Inferior parietal cortex (tissue), 1 donor: ENCODE data around the gene DHRS3.
"Not testable (repeated sequence)": the region's sequence is repeated elsewhere in the genome, so short reads cannot be mapped to it uniquely, and the experiment has no call there.

ENCODE experiments used
- DNase-seq: peaks from one replicate; pipeline ENCODE4 v3.0.0-alpha.2; 2016; ENCODE audit errors: extremely low spot score

DHRS3 gene

GRCh38 chr1:12617901-12618660 lies at the start of gene DHRS3:
Gene DHRS3 (minus strand): TSS chr1:12618210. CDS start chr1:12617348, 862 bp downstream.
- peak; percentile 68 for DNase-seq

DNA sequence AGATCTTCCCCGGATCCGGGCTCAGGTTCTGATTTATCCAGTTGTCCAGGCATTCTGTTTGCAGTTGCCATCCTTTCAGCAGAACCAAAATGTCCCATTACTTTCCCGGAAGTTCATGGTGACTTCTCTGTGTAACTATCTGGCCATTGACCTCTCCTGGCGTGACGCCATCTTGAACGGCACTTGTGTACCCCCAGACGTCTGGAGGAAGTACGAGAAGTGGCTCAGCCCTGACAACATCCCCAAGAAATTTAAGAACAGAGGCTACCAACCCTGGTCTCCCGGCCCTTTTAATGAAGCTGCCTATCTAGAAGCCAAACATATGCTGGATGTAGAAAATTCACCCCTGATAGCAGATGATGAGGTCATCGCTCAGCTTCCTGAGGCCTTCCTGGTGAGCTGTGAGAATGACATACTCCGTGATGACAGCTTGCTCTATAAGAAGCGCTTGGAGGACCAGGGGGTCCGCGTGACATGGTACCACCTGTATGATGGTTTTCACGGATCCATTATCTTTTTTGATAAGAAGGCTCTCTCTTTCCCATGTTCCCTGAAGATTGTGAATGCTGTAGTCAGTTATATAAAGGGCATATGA lies 48.2 kb upstream of the DHRS3 start:
- no peak for DNase-seq

GRCh38 chr1:12665511-12665910 lies 47.5 kb upstream of the DHRS3 start:
- no peak for DNase-seq

GRCh38 chr1:12662556-12662955 lies 44.5 kb upstream of the DHRS3 start:
- DNase-seq = no peak

GRCh38 chr1:12661606-12662219 lies 43.7 kb upstream of the DHRS3 start:
- DNase-seq = peak; percentile 17

GRCh38 chr1:12658531-12659453 lies 40.8 kb upstream of the DHRS3 start:
- peak; percentile 97 for DNase-seq

- DNase-seq = not testable (repeated sequence)
These were observed 40.0 kb upstream of the DHRS3 start for GRCh38 chr1:12657885-12658512.

DNA sequence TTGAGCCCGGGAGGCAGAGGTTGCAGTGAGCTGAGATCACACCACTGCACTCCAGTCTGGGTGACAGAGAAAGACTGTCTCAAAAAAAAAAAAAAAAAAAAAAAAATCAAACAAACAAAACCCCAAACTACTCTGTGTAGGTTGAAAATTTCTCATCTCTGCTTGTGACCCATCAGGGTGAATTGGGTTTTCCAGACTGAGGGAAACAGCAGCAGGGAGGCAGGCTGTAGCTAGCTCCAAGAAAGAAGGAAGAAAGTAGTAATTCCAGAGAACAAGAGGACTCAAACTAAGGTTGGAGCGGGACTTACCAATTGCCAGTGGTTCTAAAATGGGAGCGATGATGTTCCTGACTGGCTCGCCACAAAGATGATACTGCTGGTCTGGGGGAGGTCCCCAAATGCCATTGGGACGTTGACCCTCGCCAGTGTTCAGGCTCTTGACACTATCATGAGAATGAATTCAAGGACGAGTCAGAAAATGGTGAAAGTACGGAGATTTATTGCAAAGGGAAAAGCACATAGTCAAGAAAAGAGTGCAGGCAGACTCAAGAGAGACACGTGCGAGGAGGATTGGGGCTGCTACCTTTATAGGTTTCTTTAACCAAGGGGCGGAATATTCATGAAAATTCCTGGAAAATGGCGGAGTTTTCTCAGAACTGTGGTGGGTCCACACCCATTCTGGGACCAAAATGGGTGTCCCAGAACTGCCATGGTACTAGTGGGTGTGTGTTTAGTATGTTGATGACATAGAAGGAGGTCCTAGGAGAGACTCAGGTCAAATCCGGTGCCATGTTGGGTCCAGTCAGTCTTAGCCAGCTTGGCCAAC lies 39.3 kb upstream of the DHRS3 start:
- DNase-seq = peak; percentile 56

- no peak for DNase-seq
These were observed 38.6 kb upstream of the DHRS3 start for GRCh38 chr1:12656575-12656974.

GRCh38 chr1:12654657-12655056 lies 36.6 kb upstream of the DHRS3 start:
- no peak for DNase-seq

- DNase-seq = no peak
These were observed 36.1 kb upstream of the DHRS3 start for GRCh38 chr1:12654004-12654567.

DNA sequence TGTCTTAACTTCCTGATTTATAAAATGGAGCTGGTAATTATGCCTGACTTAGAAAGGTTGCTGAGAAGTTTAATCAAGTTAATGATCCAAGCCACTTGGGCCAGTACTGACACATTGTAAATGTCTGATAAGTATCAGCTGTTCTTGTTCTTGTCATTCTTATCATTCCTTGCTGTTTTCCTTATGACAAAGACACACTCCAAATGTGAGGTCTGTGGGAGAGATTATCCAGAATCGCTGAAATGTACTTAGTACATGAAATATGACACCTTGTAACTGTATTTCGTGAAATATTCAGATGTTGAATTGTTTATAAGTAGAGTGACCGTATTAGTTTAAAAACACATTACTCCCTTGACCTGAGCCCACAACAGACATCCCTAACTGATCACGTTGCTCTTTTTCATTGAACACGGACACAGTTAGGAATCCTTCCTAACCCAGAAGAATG lies 32.0 kb upstream of the DHRS3 start:
- DNase-seq = no peak

GRCh38 chr1:12648741-12649140 lies 30.7 kb upstream of the DHRS3 start:
- no peak for DNase-seq

DNA sequence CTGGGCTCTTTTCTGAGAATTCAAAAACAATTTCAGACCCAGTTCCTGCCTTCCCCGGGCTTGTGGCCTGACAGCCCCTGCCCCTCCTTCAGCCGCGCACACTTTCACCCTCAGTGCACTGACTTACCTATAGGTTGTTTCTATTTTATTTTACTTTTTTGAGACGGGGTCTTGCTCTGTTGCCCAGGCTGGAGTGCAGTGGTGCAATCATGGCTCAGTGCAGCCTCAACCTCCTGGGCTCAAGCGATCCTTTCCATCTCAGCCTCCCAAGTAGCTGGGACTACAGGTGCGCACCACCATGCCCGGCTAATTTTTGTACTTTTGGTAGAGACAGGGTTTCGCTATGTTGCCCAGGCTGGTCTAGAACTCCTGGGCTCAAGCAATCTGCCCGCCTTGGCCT lies 27.4 kb upstream of the DHRS3 start:
- DNase-seq = not testable (repeated sequence)

- no peak for DNase-seq
These were observed 26.8 kb upstream of the DHRS3 start for GRCh38 chr1:12644829-12645228.

GRCh38 chr1:12644237-12644636 lies 26.2 kb upstream of the DHRS3 start:
- DNase-seq = no peak

DNA sequence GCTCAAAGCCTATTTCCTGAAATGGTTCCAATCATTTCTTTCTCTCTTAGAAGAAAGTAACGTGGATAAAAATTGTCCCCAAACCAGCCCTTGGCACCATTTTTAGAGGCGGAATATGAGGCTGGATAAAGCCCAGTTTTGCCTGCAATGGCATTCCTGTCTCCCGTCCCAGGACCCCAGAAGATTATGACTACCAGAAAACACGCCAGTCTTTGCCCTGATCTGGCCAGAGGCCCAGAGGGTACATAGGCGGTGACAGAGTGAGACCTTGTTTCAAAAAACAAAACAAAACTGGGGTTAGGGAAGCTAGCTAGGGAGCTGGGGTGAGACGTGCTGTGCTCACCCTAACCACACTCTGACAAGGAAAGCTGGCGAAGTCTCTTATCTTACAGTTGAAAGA lies 25.8 kb upstream of the DHRS3 start, which contains the start of gene AADACL4:
TSS of gene AADACL4 (plus strand) at position 301 of the 400 bp plus-strand sequence. CDS start 462 bp downstream, outside the sequence.
- DNase-seq = no peak

- DNase-seq = no peak
These were observed 25.1 kb upstream of the DHRS3 start for GRCh38 chr1:12643079-12643478.

DNA sequence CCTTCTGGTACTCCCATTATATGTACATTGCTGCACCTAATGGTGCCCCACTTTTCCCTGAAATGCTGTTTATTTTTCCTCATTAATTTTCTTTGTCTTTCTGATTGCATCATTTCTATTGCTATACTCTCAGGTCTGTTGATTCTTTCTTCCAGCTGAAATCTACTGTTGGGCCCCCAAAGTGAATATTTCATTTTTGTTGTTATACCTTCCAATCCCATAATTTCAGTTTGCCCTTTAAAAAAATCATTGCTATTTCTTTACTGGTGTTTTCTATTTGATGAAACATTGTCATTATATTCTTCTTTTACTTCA lies 22.9 kb upstream of the DHRS3 start:
- DNase-seq = no peak
